ENCODE measurements around the gene FBXL13. TPM values are rescaled to one million over a fixed set of nuclear protein-coding genes. Genes with fewer than 3 reads are reported as not detected.

The FBXL13 gene
- total RNA-seq = 1 to 10 TPM in 3 of 4 donors, under 1 TPM in 1; 0.20 to 3.5 (median 1.8) TPM

DNA sequence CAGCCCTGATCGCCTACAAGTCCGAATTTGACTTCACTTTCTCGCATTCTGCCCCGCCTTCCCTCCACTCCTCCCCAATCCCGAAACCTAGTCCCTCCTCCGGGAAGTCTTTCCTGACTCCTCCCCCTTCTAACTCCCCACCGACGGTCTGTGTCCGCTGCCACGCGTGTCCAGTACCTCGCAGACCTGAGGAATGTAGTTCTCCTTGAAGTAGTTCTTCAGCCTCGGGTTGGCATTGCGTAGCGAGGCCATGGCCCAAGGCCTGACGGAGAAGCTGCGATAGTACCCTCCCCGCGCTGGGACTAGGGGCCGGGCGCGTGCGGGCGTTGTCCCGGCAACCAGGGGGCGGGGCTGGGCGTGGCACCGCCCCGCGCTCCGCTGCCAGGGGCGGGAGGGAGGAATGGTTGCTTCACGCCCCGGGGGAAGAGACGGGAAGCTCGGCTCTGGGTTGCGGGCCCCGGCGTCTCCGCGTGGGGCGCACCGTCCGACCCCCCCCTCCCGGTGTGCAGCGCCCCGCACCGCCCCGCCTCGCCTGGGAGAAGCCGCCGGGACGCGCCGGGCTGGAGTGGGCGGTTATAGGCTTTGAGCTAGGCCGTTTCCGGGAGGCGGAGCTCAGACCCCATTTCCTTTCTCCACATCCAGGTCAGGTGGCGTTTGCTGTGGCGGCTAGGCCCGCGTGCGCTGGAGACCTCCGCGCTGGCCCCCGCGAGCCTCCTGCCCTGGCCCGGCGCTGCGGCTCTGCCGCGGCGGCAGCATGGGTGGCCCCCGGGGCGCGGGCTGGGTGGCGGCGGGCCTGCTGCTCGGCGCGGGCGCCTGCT lies at the start of gene FBXL13, which contains the start of gene ARMC10:
FBXL13 (minus strand) TSS at position 278 of the 818 bp plus-strand sequence.
ARMC10 (plus strand) TSS at position 622 of the 818 bp plus-strand sequence; CDS start at position 755, 133 bp downstream.
- WGBS, 2 donors = 0 to 1% methylated on average over 44 to 51 of the region's 83 CpGs
- Histone ChIP-seq H3K9me3 (no peaks in the 10 kb centered on the region), H3K36me3 (no peaks in the 10 kb centered on the region), H3K4me1 (peaks cover 0 to 35% (median 10%) of the 10 kb centered on the region in 4 donors), H3K27ac (peak within 1 kb of the TSS; percentile 73 to 96 (median 91)), H3K4me3 (peak within 1 kb of the TSS; percentile 61 to 85 (median 70)), H3K27me3 (no peaks in the 10 kb centered on the region)
- peak in 1 of 2 donors; percentile 75 for TF ChIP-seq EP300 (IDR thresholded peaks at IDR 0.05)
- TF ChIP-seq, protein P1, sequence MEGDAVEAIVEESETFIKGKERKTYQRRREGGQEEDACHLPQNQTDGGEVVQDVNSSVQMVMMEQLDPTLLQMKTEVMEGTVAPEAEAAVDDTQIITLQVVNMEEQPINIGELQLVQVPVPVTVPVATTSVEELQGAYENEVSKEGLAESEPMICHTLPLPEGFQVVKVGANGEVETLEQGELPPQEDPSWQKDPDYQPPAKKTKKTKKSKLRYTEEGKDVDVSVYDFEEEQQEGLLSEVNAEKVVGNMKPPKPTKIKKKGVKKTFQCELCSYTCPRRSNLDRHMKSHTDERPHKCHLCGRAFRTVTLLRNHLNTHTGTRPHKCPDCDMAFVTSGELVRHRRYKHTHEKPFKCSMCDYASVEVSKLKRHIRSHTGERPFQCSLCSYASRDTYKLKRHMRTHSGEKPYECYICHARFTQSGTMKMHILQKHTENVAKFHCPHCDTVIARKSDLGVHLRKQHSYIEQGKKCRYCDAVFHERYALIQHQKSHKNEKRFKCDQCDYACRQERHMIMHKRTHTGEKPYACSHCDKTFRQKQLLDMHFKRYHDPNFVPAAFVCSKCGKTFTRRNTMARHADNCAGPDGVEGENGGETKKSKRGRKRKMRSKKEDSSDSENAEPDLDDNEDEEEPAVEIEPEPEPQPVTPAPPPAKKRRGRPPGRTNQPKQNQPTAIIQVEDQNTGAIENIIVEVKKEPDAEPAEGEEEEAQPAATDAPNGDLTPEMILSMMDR (IDR thresholded peaks at IDR 0.05) = peak; percentile 8 to 73 (median 52)
- peak; percentile 62 to 67 for TF ChIP-seq POLR2A (IDR thresholded peaks at IDR 0.05)
- DNase-seq (ENCODE audit: low spot score in 2 of 2) = peak; percentile 71 to 81

DNA sequence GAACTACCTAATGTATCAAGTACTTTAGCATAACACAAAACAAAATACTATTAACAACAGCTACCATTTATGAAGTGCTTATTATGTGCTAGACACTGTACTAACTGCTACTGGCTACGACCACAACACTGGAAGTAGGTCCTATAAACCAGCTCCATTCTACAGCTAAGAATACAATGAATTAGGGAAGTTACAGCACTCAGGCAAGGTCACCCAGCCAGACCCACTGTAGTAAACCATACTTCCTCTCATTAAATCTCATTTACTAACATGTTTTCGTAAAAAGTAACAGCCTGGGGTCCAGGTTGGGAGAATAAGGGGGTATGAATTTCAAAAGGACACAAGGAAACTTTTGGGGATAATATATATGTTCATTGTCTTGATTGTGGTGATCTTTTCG lies 48.9 kb upstream of the FBXL13 start:
- Histone ChIP-seq H3K4me3 (no peak overlapping the region), H3K27ac (no peak overlapping the region), H3K36me3 (peaks cover 0 to 63% (median 0%) of the 10 kb centered on the region in 3 donors), H3K9me3 (no peaks in the 10 kb centered on the region), H3K27me3 (no peaks in the 10 kb centered on the region), H3K4me1 (peaks cover 0 to 22% (median 0%) of the 10 kb centered on the region in 4 donors)
- DNase-seq (ENCODE audit: low spot score in 2 of 2) = no peak
- TF ChIP-seq, protein P1 (IDR thresholded peaks at IDR 0.05) = no peak
- TF ChIP-seq EP300 (IDR thresholded peaks at IDR 0.05) = no peak
- no peak for TF ChIP-seq POLR2A (IDR thresholded peaks at IDR 0.05)
- WGBS, 2 donors = 64 to 67% methylated on average over 3 of the region's 3 CpGs

DNA sequence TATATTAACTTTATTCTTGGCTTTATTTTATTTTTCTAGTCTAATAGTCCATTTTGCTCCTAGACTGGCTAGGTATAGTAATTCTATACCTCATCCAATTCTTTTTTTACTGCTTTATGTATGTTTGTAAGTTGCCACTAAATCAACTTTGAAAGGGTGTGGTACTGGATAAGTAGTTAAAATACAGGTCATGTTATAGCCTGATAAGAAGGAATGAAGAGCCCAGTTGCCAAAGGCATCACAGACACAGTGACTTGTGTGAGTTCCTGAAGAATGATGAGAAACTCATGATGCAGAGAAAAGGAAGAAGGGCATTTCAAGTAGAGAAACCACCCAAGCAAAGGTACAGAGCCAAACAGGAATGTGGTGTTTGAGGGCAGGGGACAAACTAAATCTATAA lies 47.0 kb upstream of the FBXL13 start:
- H3K27ac ChIP-seq = no peak overlapping the region
- DNase-seq (ENCODE audit: low spot score in 2 of 2) = no peak
- no peaks in the 10 kb centered on the region for H3K9me3 ChIP-seq
- H3K36me3 ChIP-seq = peaks cover 0 to 49% (median 0%) of the 10 kb centered on the region in 3 donors
- H3K4me3 ChIP-seq = no peak overlapping the region
- peaks cover 0 to 23% (median 0%) of the 10 kb centered on the region in 4 donors for H3K4me1 ChIP-seq
- H3K27me3 ChIP-seq = no peaks in the 10 kb centered on the region
- TF ChIP-seq EP300 (IDR thresholded peaks at IDR 0.05) = no peak
- no peak for TF ChIP-seq POLR2A (IDR thresholded peaks at IDR 0.05)
- TF ChIP-seq, protein P1 (IDR thresholded peaks at IDR 0.05) = no peak

DNA sequence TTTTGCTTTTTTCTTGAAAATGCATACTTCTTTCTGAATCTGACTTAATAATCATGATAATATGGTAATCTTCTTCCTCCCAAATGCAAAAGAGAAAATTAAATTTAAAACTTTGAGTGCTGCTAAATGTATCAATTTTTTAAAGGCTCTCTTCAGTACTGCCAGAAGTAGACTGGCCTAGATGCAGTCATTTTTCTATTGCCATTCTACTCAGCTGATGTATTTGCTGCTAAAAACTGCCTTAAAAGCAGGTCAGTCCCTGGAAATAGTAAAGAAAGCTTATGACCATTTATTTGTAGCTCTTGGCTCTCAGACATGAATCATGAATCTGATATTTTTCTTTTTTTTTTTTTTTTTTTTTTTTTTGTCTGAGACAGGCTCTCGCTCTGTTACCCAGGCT lies 45.8 kb upstream of the FBXL13 start:
- Histone ChIP-seq H3K36me3 (peaks cover 0 to 37% (median 0%) of the 10 kb centered on the region in 3 donors), H3K27me3 (no peaks in the 10 kb centered on the region), H3K4me1 (peaks cover 0 to 26% (median 3%) of the 10 kb centered on the region in 4 donors), H3K9me3 (no peaks in the 10 kb centered on the region), H3K27ac (peak overlapping the region in 1 of 4 donors; percentile 41), H3K4me3 (no peak overlapping the region)
- TF ChIP-seq EP300 (IDR thresholded peaks at IDR 0.05) (no peak), POLR2A (IDR thresholded peaks at IDR 0.05) (no peak)
- TF ChIP-seq, protein P1 (IDR thresholded peaks at IDR 0.05) = no peak
- WGBS, 2 donors = 36 to 63% methylated on average over 1 of the region's 1 CpG
- no peak for DNase-seq (ENCODE audit: low spot score in 2 of 2)

DNA sequence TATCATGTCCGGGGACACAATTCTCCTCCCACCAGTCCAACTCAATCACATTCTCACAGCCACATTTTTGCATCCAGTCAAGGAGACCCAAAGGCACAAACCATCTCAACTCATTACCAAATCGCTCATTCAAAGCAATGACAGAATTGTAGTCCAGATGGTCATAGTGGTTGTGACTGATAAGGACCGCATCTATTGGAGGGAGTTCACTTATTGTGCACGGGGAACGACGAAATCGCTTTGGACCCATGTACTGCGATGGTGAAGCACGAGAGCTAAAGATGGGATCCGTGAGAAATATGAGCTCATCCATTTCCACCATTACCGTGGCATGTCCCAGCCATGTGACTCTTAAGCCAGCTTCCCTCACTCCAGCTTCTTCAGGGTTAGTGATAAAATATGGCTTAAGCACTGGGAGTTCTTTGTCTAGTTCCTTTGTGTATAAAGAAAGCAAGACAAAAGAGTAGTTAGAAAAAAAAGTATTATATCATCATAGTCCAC lies 45.2 kb upstream of the FBXL13 start:
- H3K9me3 ChIP-seq = no peaks in the 10 kb centered on the region
- H3K4me3 ChIP-seq = no peak overlapping the region
- no peaks in the 10 kb centered on the region for H3K27me3 ChIP-seq
- no peak for DNase-seq (ENCODE audit: low spot score in 2 of 2)
- no peak for TF ChIP-seq EP300 (IDR thresholded peaks at IDR 0.05)
- no peak for TF ChIP-seq POLR2A (IDR thresholded peaks at IDR 0.05)
- TF ChIP-seq, protein P1 (IDR thresholded peaks at IDR 0.05) = no peak
- 90 to 91% methylated on average over 11 of the region's 11 CpGs for WGBS, 2 donors
- H3K36me3 ChIP-seq = peaks cover 0 to 37% (median 0%) of the 10 kb centered on the region in 3 donors
- peaks cover 0 to 30% (median 3%) of the 10 kb centered on the region in 4 donors for H3K4me1 ChIP-seq
- H3K27ac ChIP-seq = peak overlapping the region in 1 of 4 donors; percentile 41
